Measurements from ENCODE around the gene RFK.
"Not testable (repeated sequence)": the region's sequence is repeated elsewhere in the genome, so short reads cannot be mapped to it uniquely, and the experiment has no call there.

The RFK gene

GRCh38 chr9:76371901-76372300, 22.3 kb downstream of the RFK start:
- no peak for FAIRE-seq
- DNase-seq (ENCODE audit: insufficient read length, low spot score): no peak
- no peak for TF ChIP-seq POLR2A (IDR thresholded peaks at IDR 0.05; ENCODE audit: low read depth, low read length)

- no peak for FAIRE-seq
- TF ChIP-seq POLR2A (IDR thresholded peaks at IDR 0.05; ENCODE audit: low read depth, low read length): no peak
- DNase-seq (ENCODE audit: insufficient read length, low spot score): no peak
These were observed 23.7 kb downstream of the RFK start for GRCh38 chr9:76370396-76371023.

GRCh38 chr9:76369583-76369982, 24.6 kb downstream of the RFK start:
- DNase-seq (ENCODE audit: insufficient read length, low spot score) (no peak), FAIRE-seq (peak; percentile 50)
- no peak for TF ChIP-seq POLR2A (IDR thresholded peaks at IDR 0.05; ENCODE audit: low read depth, low read length)

- TF ChIP-seq POLR2A (IDR thresholded peaks at IDR 0.05; ENCODE audit: low read depth, low read length): no peak
- no peak for DNase-seq (ENCODE audit: insufficient read length, low spot score)
- no peak for FAIRE-seq
These were observed 28.0 kb downstream of the RFK start for GRCh38 chr9:76366275-76366674.

- FAIRE-seq (peak; percentile 94), DNase-seq (ENCODE audit: insufficient read length, low spot score) (peak; percentile 42)
- TF ChIP-seq POLR2A (IDR thresholded peaks at IDR 0.05; ENCODE audit: low read depth, low read length): no peak
These were observed 29.2 kb downstream of the RFK start for GRCh38 chr9:76365028-76365427.

- no peak for DNase-seq (ENCODE audit: insufficient read length, low spot score)
- FAIRE-seq: no peak
- no peak for TF ChIP-seq POLR2A (IDR thresholded peaks at IDR 0.05; ENCODE audit: low read depth, low read length)
These were observed 31.2 kb downstream of the RFK start for GRCh38 chr9:76363032-76363395.

- FAIRE-seq; DNase-seq (ENCODE audit: insufficient read length, low spot score): not testable (repeated sequence)
These were observed 31.7 kb downstream of the RFK start for GRCh38 chr9:76362332-76363031.

- no peak for TF ChIP-seq POLR2A (IDR thresholded peaks at IDR 0.05; ENCODE audit: low read depth, low read length)
- DNase-seq (ENCODE audit: insufficient read length, low spot score) (no peak), FAIRE-seq (no peak)
These were observed 34.5 kb downstream of the RFK start for GRCh38 chr9:76359766-76360165.

- FAIRE-seq (no peak), DNase-seq (ENCODE audit: insufficient read length, low spot score) (no peak)
- TF ChIP-seq POLR2A (IDR thresholded peaks at IDR 0.05; ENCODE audit: low read depth, low read length): no peak
These were observed 34.9 kb downstream of the RFK start for GRCh38 chr9:76359365-76359764.

GRCh38 chr9:76358628-76359280, 35.5 kb downstream of the RFK start:
- no peak for FAIRE-seq
- DNase-seq (ENCODE audit: insufficient read length, low spot score): no peak
- no peak for TF ChIP-seq POLR2A (IDR thresholded peaks at IDR 0.05; ENCODE audit: low read depth, low read length)

- no peak for FAIRE-seq
- DNase-seq (ENCODE audit: insufficient read length, low spot score): no peak
- no peak for TF ChIP-seq POLR2A (IDR thresholded peaks at IDR 0.05; ENCODE audit: low read depth, low read length)
These were observed 36.7 kb downstream of the RFK start for GRCh38 chr9:76357555-76357954.

- no peak for TF ChIP-seq POLR2A (IDR thresholded peaks at IDR 0.05; ENCODE audit: low read depth, low read length)
- FAIRE-seq: no peak
- no peak for DNase-seq (ENCODE audit: insufficient read length, low spot score)
These were observed 38.3 kb downstream of the RFK start for GRCh38 chr9:76355886-76356285.

GRCh38 chr9:76354221-76354620, 40.0 kb downstream of the RFK start:
- DNase-seq (ENCODE audit: insufficient read length, low spot score) (no peak), FAIRE-seq (no peak)
- no peak for TF ChIP-seq POLR2A (IDR thresholded peaks at IDR 0.05; ENCODE audit: low read depth, low read length)

- TF ChIP-seq POLR2A (IDR thresholded peaks at IDR 0.05; ENCODE audit: low read depth, low read length): no peak
- no peak for DNase-seq (ENCODE audit: insufficient read length, low spot score)
- FAIRE-seq: peak; percentile 50
These were observed 40.9 kb downstream of the RFK start for GRCh38 chr9:76353280-76353679.

All from H54 (cell line).